Measurements from ENCODE around the gene TFG.

Gene TFG

DNA sequence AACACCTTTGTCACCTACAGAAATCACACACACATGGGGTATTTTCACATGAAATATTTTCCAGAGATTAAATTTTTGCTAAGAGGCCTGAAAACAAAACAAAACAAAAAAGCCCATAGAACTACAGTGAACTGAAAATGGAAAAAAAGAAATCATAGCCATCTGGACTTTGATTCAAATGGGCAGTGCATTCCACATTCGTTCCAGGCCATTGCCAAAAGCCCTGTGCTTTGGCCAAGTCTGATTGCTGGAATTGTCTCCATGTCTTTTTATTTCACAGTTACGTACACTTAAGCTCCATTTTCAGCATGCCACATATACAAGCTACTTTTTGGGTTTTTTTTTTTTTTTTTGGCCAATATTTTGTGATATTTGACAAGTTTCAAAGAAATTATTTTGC, 47.1 kb downstream of the TFG start:
- peak; percentile 30 for DNase-seq (ENCODE audit: low spot score)

DNA sequence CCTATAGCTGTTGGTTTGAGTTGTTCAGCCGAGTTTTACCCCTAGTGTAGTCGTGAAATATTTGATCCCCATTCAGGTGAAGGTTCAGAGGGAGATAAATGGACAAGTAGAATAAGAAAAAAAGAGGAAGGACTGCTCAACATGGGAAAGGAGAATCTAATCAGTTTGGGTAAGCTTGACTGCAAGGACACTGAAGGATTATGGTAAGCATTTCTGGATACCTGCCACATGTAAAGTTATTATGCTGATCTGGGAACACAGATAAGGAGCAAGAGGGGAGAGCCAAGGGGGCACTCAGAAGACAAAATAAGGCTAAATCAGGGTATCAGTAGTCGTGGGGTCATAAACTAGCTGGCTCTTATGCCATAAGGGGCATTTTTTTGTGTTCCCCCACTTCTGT, 49.9 kb downstream of the TFG start:
- no peak for DNase-seq (ENCODE audit: low spot score)

DNA sequence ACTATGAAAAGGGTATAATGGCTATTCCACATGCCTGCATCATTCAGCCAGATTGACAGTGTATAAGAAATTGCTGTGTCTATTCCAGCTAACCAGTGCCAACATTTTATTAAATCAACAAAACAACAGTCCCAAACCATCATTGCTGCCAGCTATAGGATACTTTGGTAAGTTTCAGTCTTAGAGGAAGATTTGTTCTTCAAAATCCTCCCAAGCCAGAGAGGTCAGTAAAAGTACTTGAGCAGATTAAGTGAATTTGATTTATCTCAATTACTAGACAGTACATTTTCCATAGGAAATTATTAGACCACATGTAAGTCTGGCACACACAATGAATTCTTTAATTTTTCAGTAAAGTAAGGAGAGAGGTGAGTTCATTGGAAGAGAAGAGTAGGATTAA, 50.7 kb downstream of the TFG start:
- DNase-seq (ENCODE audit: low spot score) = no peak

DNA sequence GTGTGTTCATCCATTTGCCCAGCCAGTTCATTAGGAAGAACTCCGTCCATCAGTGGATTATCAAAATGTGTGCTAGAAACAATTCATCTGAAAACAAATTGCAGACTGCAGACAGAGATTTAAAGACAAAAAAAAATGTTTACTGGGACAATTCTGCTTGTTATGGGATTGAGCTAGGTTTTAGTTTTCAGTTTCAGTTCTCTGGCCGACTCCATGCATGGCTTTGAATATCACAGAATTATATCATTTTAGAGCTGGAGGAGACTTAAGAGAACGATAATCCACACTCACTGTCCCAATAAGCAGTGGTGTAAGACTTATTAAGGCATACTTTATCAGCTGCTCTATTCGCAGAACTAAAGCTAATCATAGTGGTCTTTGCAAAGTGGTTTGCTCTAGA, 51.1 kb downstream of the TFG start:
- no peak for DNase-seq (ENCODE audit: low spot score)

DNA sequence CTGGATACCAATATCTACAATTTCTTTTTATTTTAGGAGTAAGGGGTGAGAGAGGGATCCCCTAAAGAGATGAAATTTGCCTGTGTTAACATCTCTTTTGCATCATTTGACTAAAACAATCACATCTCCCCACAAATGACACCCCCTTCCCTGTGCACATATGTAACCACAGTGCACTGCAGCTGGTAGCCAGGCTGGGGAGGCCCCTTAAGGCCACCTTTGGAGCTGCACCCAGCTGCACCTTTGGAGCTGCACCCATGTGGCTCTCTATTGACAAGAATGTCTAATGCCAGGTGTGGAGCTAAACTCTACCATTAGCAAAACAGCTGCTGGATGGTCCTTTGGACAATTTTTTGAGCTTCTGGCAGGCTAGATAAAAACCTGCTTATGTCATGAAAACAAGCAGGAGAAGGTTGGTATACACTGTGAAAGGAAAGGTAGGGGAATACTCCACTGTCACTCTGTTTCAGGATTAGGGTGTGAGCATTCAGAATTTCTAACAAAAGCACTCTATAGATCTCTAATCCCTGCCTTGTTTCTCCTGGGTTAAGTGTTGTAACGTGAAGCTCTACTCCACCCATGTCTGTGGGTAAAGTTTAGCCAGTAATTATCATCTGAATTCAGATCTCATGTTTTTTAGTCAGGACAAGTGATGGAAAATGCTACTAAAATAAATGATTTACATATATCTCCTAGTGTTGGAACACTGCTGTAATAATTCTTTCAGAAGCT, 52.1 kb downstream of the TFG start:
- no peak for DNase-seq (ENCODE audit: low spot score)

DNA sequence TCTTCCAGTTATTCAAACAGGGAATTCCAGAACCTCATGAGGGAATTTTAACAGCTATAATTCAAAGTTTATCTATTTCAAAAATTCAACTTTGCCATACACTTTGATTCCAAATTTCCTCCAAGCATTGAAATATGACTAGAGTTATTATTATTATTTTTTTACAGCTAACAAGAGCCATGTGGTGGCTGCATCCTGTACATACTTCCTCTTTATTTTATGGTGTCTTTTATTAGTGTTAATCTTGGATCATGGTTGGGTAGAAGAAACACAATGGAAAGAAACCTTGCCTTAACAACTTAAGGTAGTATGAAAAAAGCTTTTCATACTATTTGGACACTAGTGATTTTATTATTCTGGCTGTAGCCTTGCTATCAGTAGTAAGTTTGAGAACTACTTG, 52.7 kb downstream of the TFG start:
- DNase-seq (ENCODE audit: low spot score) = no peak

DNA sequence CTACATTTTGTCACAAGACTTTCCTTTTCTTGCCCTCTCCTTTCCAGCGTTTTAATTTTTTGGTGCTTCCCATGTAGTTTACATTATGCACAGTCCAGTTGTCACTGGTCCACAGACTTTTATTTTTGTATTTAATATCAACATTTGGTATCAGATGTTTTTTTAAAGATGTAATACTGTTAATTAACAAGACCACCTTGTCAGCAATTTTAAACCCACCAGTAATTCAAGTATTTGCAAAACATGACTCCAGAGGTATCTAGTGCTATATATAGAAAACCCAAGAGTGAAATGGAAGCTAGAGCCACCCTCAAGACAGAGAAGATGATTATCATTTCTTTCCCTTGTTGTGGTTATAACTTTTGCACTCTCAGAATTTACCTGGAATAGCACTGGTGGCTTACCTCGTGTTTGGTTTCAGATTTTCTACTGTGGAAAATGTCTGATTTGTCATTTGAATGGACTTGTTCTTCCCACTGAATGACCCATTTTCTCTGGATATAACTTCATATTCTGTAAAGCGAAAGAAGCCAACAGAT, 56.2 kb downstream of the TFG start:
- DNase-seq (ENCODE audit: low spot score) = no peak

GRCh38 chr3:100766069-100766468, 56.8 kb downstream of the TFG start:
- no peak for DNase-seq (ENCODE audit: low spot score)

DNA sequence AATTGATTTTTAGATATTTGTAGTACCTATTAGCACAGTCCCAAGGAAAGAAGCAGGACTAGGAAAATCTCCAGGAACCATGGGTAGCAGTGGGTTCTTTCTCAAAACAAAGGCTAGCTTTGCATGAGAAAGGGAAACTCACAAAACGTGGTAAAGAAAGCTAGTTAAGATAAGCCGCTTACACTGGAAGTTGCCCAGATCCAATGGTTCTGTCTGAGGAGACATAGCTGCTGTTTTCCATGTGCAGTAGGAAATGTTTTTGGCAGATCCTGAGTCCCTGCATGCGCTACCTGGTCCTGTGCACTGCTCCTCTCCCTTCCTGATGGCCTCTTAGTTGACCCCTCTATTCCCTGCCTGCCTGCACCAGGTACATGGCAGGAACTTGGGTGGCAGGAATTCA, 60.4 kb downstream of the TFG start:
- DNase-seq (ENCODE audit: low spot score) = no peak

DNA sequence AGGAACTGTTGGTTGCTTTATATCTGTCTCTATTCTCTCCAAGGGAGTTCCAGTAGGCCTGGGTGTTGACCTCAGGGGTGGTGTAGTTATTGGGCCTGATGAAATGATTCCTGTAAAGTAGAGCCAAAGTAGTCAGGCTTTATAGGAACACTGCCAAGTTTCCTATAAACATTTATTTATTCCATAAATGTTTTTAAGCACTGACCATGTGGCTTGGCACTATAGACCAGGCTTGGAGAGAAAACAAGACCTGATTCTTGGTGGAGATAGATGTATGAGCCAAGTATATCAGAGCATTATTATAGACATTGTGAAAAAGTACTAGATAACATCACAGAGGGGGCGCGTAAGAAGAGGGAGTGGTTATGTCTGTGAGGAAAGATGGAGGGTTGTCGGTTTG, 65.9 kb downstream of the TFG start:
- DNase-seq (ENCODE audit: low spot score) = no peak

DNA sequence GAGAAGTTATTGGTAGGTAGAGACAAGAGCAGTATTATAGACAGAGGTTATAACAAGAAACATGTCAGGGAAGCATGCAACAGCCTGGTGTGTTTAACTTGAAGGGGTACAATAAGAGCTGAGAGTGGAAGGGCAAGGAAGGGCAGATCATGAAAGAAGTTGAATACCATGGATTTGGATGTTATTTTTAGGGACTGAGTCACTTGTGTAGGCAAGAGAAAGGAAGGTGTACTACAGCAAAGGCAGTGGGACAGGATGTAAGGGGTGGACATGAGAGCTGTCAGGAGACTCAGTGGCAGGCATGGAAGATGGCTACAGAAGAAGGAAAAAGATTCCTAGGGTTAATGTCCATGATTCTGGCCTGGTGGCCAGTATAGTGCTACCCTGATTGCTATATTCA, 66.4 kb downstream of the TFG start:
- DNase-seq (ENCODE audit: low spot score) = no peak

DNA sequence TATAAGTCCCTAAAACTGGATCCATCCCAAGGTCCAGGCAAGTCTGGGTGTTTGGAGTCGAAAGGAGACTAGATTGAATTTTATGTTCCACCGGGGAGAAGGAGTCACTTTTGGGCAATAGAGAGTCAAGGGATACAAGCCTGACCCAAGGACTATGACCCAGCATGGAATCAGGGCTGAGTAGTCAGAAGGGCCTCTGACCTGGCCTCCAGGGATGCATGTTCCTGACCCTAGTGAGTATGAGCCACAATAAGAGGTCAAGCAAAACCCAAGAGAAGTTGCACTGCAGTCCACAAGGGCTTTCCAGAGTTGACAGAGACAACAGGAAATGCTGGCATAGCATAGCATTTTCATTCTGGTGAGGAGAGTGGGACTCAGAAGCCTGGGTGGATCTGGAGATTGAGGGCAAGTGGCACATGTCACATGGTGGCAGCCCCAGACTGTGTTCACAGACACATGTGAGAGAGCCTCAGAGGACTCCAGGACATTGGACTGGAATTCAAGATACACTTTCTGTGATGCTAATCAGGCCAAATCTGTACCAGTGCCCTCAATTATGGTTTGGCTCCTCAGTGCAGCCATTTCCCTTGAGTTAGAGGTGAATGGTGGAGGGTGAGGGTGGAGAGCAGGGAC, 66.9 kb downstream of the TFG start:
- no peak for DNase-seq (ENCODE audit: low spot score)

DNA sequence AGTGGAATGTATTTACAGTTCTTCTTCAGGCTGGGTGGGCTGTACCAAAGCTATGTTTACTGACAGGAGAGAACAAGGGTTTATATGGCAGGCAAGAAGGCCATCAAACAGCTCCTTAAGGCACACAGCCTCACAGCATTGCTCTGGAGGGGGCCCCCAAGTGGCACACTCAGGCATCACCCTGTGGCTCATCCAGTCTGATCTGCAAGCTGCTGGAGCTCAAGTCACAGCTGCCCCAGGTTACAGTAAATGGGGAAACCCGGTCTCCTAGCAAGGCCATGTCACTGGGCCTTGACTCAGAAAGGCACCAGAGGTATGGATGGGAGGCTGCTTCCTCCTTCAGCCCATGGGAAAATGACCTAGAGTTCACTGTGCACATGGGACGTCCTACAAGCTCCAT, 67.5 kb downstream of the TFG start:
- no peak for DNase-seq (ENCODE audit: low spot score)

DNA sequence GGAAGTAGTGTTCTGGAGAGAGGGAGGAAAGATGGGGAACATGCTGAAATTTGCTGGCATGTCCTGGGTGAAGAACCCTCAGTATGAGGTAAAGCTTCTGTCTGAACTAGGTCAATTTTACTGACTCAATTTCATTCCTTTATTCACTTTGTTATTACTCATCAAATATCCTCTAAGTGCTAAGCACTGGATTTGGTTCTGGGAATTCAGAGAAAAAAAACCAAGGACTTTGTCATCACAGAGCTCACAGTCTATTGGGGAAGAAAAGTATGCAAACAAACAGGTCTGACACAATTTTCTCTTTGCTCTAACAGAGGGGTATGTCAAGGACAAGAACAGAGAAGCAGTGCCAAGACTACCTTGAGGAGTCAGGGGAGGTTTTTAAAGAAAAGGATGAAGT, 68.0 kb downstream of the TFG start:
- DNase-seq (ENCODE audit: low spot score) = peak; percentile 51

- no peak for DNase-seq (ENCODE audit: low spot score)
These were observed 70.2 kb downstream of the TFG start for GRCh38 chr3:100779480-100779879.

DNA sequence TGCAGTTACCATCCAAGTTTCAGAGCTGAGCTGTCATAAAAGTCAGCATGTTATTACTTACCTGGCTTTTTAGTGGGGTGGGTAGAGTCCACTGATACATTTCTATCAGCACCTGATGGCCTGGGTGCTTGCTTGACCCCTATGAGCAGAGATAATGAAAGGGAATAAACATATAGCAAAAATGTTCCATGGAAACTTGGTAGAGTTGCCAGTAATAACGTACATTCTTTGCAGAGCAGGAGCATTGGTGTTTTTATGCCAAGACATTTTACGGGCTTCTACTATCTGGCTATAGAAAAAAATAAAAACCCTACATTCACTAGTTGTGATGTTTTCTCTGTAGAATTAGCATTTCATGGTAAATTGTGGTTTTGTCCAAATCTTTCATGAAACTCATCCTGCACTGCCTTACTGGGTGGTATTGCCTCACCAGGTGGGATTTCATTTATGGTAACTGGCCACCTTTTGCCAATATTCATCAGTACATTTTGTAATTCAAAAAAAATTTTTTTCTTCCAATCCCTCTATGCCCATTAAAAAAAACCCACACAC, 70.9 kb downstream of the TFG start:
- no peak for DNase-seq (ENCODE audit: low spot score)

- DNase-seq (ENCODE audit: low spot score) = peak; percentile 21
These were observed 72.0 kb downstream of the TFG start for GRCh38 chr3:100781301-100781700.

DNA sequence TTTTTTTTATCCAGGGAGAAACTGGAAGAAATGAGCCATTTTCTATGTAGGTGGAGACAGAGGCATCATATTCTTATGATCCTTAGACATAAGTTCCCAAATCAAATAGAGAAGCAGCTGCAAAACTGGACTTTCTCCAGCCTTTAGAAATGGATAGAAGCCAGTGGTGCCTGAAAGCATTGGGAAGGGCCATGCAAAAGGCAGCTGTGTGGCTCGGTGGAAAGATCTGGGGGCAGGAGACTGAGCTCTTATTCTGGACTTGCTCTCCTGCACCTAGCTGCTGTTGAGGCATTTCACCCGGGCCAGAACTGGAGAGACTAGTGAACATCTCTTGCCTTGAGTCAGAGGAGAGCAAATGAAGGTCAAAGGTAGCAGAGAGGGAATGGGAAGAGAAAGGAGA, 73.1 kb downstream of the TFG start:
- no peak for DNase-seq (ENCODE audit: low spot score)

GRCh38 chr3:100782906-100783305, 73.6 kb downstream of the TFG start:
- peak; percentile 20 for DNase-seq (ENCODE audit: low spot score)

- no peak for DNase-seq (ENCODE audit: low spot score)
These were observed 74.3 kb downstream of the TFG start for GRCh38 chr3:100783619-100784018.

- no peak for DNase-seq (ENCODE audit: low spot score)
These were observed 80.3 kb downstream of the TFG start for GRCh38 chr3:100789579-100789978.

DNA sequence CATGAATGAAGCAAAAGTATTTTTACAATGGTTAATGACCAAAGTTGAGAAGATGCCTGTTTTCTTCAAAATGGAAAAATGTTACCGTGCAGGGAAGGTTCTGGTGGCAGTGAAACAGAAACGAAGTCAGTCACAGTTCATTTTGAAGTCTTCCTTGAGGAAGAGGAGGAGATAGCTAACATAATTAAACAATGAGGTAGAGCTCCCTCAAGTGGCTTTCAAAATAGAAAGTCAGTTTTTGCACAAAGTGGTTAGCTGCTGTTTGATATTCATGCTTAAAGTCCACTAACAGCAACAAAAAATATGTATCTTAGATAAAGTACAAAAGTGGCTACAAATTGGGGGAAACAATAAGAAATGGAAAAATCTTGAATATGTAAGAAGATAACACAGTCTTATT, 87.3 kb downstream of the TFG start:
- no peak for DNase-seq (ENCODE audit: low spot score)

DNA sequence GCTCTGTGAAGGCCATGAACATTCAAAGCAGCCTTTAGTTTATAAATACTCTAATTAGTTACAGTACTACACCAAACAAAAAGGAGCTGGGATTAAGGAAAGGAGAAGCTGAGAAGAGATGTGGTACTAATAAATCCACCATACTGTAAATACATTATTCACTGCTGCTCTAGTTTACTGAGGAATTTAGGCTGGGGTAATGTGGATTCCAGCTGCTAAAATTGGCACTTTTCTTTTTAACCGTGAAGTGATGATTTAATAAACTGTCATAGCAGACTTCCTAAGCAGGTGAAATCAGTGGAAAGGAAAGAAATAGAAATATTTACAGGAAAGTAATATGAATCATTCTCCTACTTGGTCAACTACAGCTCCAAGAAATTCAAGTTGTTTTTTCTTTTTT, 88.7 kb downstream of the TFG start:
- DNase-seq (ENCODE audit: low spot score) = no peak

Data from AG20443 (cell line).